K562 (cell line): ENCODE measurements around the gene ERVK3-1. TPM values are rescaled to one million over a fixed set of nuclear protein-coding genes. Genes with fewer than 3 reads are reported as not detected.
A peak's percentile ranks its signal among the peaks of the same experiment; 100 is the strongest.

Experiments used
- CAMTA2 ChIP-seq: fragments of 250-450 bp; sonication (Bioruptor Pico); conservative IDR thresholded peaks from 2 replicates; pipeline ENCODE4 v1.5.1; 2022
- CBX5 ChIP-seq: IDR thresholded peaks from 2 replicates; pipeline ENCODE4 v1.6.1; 2014; ENCODE audit warnings: low read depth, borderline replicate concordance
- MCM5 ChIP-seq: fragments of 450-650 bp; IDR thresholded peaks from 2 replicates; pipeline ENCODE4 v1.6.1; 2016; ENCODE audit warnings: low read depth
- NCOA1 ChIP-seq: fragments of 450-650 bp; IDR thresholded peaks from 2 replicates; pipeline ENCODE4 v1.6.1; 2016; ENCODE audit warnings: low read depth
- SMAD1 ChIP-seq: fragments of 150-350 bp; IDR thresholded peaks from 2 replicates; pipeline ENCODE4 v1.6.1; 2014; ENCODE audit warnings: low read length, low read depth; ENCODE audit not compliant: partially characterized antibody
- ZMIZ1 ChIP-seq, 2 experiments: fragments of 150-350 bp in 1 of 2; IDR thresholded peaks; 2 replicates each; pipeline ENCODE4 v1.6.1; 2012 to 2016; ENCODE audit warnings: low read depth in 2 of 2, low read length in 2 of 2, mild to moderate bottlenecking in 1 of 2, moderate library complexity in 1 of 2
- ZNF143 ChIP-seq: sonication (generic); formaldehyde crosslinking; IDR thresholded peaks from 2 replicates; pipeline ENCODE4 v1.9.0; 2022; ENCODE audit warnings: mild to moderate bottlenecking, missing genetic modification reagents
- ZNF212 ChIP-seq: fragments of 450-650 bp; formaldehyde crosslinking; IDR thresholded peaks from 2 replicates; pipeline ENCODE4 v1.4.0; 2020; ENCODE audit warnings: mild to moderate bottlenecking
- ZNF282 ChIP-seq: sonication (generic); formaldehyde crosslinking; IDR thresholded peaks from 2 replicates; pipeline ENCODE4 v1.8.1; 2023; ENCODE audit warnings: missing genetic modification reagents
- ZNF583 ChIP-seq: fragments of 250-450 bp; sonication (Bioruptor Pico); IDR thresholded peaks from 2 replicates; pipeline ENCODE4 v1.4.0; 2020
- ZNF589 ChIP-seq: fragments of 200-800 bp; sonication (Bioruptor generic); IDR thresholded peaks from 2 replicates; pipeline ENCODE4 v1.6.1; 2016; ENCODE audit warnings: low read depth, missing genetic modification characterization, missing compliant biosample characterization
- ZNF592 ChIP-seq: fragments of 450-650 bp; IDR thresholded peaks from 2 replicates; pipeline ENCODE4 v1.6.1; 2017; ENCODE audit warnings: antibody characterized with exemption, mild to moderate bottlenecking
- ZNF76 ChIP-seq: fragments of 250-450 bp; sonication (Bioruptor Pico); IDR thresholded peaks from 2 replicates; pipeline ENCODE4 v1.4.0; 2020; ENCODE audit warnings: mild to moderate bottlenecking, moderate library complexity, borderline replicate concordance
- polyA plus RNA-seq, 8 experiments: library from polyadenylated mRNA; depleted of rRNA in 4 of 8; stranded (reverse) in 5 of 8; unstranded in 3 of 8; fragments of >200 nt; fragmentation: Nextera tagmentation in 2 of 8; fragmentation: Illumina TruSeq in 1 of 8; extraction: Ambion mirVana in 2 of 8; extraction: Trizol in 1 of 8; gene quantifications; 2 replicates each; pipeline versions ENCODE4 v1.2.1 to v1.2.3, GENCODE V29; 2011 to 2014; ENCODE audit warnings: inconsistent platforms in 1 of 8, missing spikeins in 1 of 8
- total RNA-seq, 7 experiments: library from RNA; depleted of rRNA in 6 of 7; stranded (reverse); fragments of >200 nt in 6 of 7; fragmentation: Illumina TruSeq in 2 of 7; extraction: Trizol in 2 of 7; gene quantifications; 2 replicates each; pipeline versions ENCODE4 v1.2.1 to v1.2.3, GENCODE V29; 2011 to 2021; ENCODE audit warnings: low replicate concordance in 1 of 7
- TF ChIP-seq, protein P1 (sequence below): fragments of 250-450 bp; sonication (Bioruptor Pico); IDR thresholded peaks from 2 replicates; pipeline ENCODE4 v1.5.0; 2021
- TF ChIP-seq, protein P2 (sequence below): fragments of 250-450 bp; sonication (Bioruptor Pico); IDR thresholded peaks from 2 replicates; pipeline ENCODE4 v1.8.0; 2022; ENCODE audit warnings: inconsistent platforms
- TF ChIP-seq, protein P3 (sequence below): fragments of 250-450 bp; sonication (Bioruptor Pico); IDR thresholded peaks from 2 replicates; pipeline ENCODE4 v1.8.0; 2021; ENCODE audit warnings: moderate library complexity, mild to moderate bottlenecking, inconsistent platforms

ERVK3-1 gene
- total and polyA plus RNA-seq, 9 of the 15 experiments (the other 6 are each of a cell fraction or from before 2014, with no cell fraction given), result 87.6 to 299 (median 119) TPM

- TF ChIP-seq ZNF592 (no peak; the same call in 1 of the 2 replicates), ZNF143 (CRISPR knock-in tag) (peak; percentile 66), CAMTA2 (CRISPR knock-in tag) (no peak), ZNF212 (CRISPR knock-in tag) (no peak), SMAD1 (no peak), ZNF589 (CRISPR knock-in tag) (no peak), CBX5 (no peak), ZMIZ1 (IDR thresholded peaks at IDR 0.05; ENCODE audit: low read depth in 2 of 2, low read length in 2 of 2) (0 out of 4 replicates have a peak, but pooled peaks of 1 of the 2 experiments have one; percentile 9), NCOA1 (peak; percentile 77), ZNF282 (CRISPR knock-in tag) (no peak), MCM5 (no peak), ZNF583 (CRISPR knock-in tag) (no peak), ZNF76 (CRISPR knock-in tag) (no peak; the same call in 1 of the 2 replicates)
- TF ChIP-seq, protein P1, sequence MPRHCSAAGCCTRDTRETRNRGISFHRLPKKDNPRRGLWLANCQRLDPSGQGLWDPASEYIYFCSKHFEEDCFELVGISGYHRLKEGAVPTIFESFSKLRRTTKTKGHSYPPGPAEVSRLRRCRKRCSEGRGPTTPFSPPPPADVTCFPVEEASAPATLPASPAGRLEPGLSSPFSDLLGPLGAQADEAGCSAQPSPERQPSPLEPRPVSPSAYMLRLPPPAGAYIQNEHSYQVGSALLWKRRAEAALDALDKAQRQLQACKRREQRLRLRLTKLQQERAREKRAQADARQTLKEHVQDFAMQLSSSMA, result no peak
- TF ChIP-seq, protein P2, sequence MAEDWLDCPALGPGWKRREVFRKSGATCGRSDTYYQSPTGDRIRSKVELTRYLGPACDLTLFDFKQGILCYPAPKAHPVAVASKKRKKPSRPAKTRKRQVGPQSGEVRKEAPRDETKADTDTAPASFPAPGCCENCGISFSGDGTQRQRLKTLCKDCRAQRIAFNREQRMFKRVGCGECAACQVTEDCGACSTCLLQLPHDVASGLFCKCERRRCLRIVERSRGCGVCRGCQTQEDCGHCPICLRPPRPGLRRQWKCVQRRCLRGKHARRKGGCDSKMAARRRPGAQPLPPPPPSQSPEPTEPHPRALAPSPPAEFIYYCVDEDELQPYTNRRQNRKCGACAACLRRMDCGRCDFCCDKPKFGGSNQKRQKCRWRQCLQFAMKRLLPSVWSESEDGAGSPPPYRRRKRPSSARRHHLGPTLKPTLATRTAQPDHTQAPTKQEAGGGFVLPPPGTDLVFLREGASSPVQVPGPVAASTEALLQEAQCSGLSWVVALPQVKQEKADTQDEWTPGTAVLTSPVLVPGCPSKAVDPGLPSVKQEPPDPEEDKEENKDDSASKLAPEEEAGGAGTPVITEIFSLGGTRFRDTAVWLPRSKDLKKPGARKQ (CRISPR knock-in tag), result no peak
- TF ChIP-seq, protein P3, sequence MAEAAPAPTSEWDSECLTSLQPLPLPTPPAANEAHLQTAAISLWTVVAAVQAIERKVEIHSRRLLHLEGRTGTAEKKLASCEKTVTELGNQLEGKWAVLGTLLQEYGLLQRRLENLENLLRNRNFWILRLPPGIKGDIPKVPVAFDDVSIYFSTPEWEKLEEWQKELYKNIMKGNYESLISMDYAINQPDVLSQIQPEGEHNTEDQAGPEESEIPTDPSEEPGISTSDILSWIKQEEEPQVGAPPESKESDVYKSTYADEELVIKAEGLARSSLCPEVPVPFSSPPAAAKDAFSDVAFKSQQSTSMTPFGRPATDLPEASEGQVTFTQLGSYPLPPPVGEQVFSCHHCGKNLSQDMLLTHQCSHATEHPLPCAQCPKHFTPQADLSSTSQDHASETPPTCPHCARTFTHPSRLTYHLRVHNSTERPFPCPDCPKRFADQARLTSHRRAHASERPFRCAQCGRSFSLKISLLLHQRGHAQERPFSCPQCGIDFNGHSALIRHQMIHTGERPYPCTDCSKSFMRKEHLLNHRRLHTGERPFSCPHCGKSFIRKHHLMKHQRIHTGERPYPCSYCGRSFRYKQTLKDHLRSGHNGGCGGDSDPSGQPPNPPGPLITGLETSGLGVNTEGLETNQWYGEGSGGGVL (CRISPR knock-in tag), result no peak
These were observed 57.3 kb downstream of the ERVK3-1 start, which contains the start of gene ZNF497 (continued) for GRCh38 chr19:58362272-58362994.
